Neural cell (in vitro differentiated cells): ENCODE data around the gene SIGLEC1. TPM values are rescaled to one million over a fixed set of nuclear protein-coding genes. Genes with fewer than 3 reads are reported as not detected.

Experiments
- H2AFZ ChIP-seq: fragments of 200-600, 300-800 bp; sonication (generic), shearing (Covaris generic); 2 replicates; pipeline ENCODE4 v1.6.0; 2014; ENCODE audit warnings: low read depth, mild to moderate bottlenecking, antibody characterized with exemption, low read length, moderate library complexity
- H3F3A ChIP-seq: fragments of 200-600 bp; shearing (Covaris generic); 2 replicates; pipeline ENCODE4 v1.6.1; 2016; ENCODE audit warnings: mild to moderate bottlenecking, moderate library complexity, mixed read lengths, antibody characterized with exemption, low read length; ENCODE audit not compliant: insufficient read depth, poor library complexity, severe bottlenecking
- H3K27ac ChIP-seq: fragments of 200-600, 300-800 bp; sonication (generic), shearing (Covaris generic); 2 replicates; pipeline ENCODE4 v1.5.1; 2014; ENCODE audit warnings: mild to moderate bottlenecking, low read length, moderate library complexity
- H3K27me3 ChIP-seq: fragments of 300-800, 200-600 bp; sonication (generic), shearing (Covaris generic); 2 replicates; pipeline ENCODE4 v1.6.0; 2014; ENCODE audit warnings: mild to moderate bottlenecking, low read depth, low read length, moderate library complexity; ENCODE audit not compliant: insufficient read depth
- H3K36me3 ChIP-seq: fragments of 300-800, 200-600 bp; sonication (generic), shearing (Covaris generic); 2 replicates; pipeline ENCODE4 v1.5.1; 2014; ENCODE audit warnings: mild to moderate bottlenecking, antibody characterized with exemption, low read length, moderate library complexity; ENCODE audit not compliant: insufficient read depth
- H3K4me2 ChIP-seq: fragments of 300-800, 200-600 bp; sonication (generic), shearing (Covaris generic); 2 replicates; pipeline ENCODE4 v1.6.0; 2014; ENCODE audit warnings: mild to moderate bottlenecking, low read length
- H3K4me3 ChIP-seq: fragments of 300-800, 200-600 bp; sonication (generic), shearing (Covaris generic); 2 replicates; pipeline ENCODE4 v1.5.1; 2014; ENCODE audit warnings: mild to moderate bottlenecking, low read length, moderate library complexity
- H3K79me2 ChIP-seq: fragments of 200-600 bp; shearing (Covaris generic); replicated peaks from 2 replicates; pipeline ENCODE4 v1.6.0; 2014; ENCODE audit warnings: mild to moderate bottlenecking, low read length, moderate library complexity; ENCODE audit not compliant: insufficient read depth
- H3K9ac ChIP-seq: fragments of 300-800, 200-600 bp; sonication (generic), shearing (Covaris generic); 2 replicates; pipeline ENCODE4 v1.6.1; 2016; ENCODE audit warnings: mild to moderate bottlenecking, low read length, mixed read lengths
- H3K9me2 ChIP-seq: fragments of 200-600 bp; shearing (Covaris generic); 2 replicates; pipeline ENCODE4 v1.6.1; 2016; ENCODE audit warnings: mild to moderate bottlenecking, low read length, mixed read lengths; ENCODE audit not compliant: insufficient read depth
- H3K9me3 ChIP-seq: fragments of 200-600, 300-800 bp; sonication (generic), shearing (Covaris generic); 2 replicates; pipeline ENCODE4 v1.6.1; 2016; ENCODE audit warnings: mild to moderate bottlenecking, mixed run types, low read length, moderate library complexity, mixed read lengths
- H4K20me1 ChIP-seq: fragments of 200-600 bp; shearing (Covaris generic); 2 replicates; pipeline ENCODE4 v1.6.1; 2016; ENCODE audit warnings: mild to moderate bottlenecking, mixed run types; ENCODE audit not compliant: insufficient read depth
- CTCF ChIP-seq: fragments of 450-650 bp; IDR thresholded peaks from 2 replicates; pipeline ENCODE4 v1.5.1; 2014; ENCODE audit warnings: antibody characterized with exemption, mild to moderate bottlenecking, moderate library complexity; ENCODE audit not compliant: poor library complexity, severe bottlenecking
- EP300 ChIP-seq: fragments of 450-650 bp; conservative IDR thresholded peaks from 2 replicates; pipeline ENCODE4 v1.6.1; 2014; ENCODE audit warnings: antibody characterized with exemption, mild to moderate bottlenecking, moderate library complexity; ENCODE audit not compliant: poor library complexity, severe bottlenecking
- EZH2 ChIP-seq: fragments of 200-600, 300-800 bp; shearing (Covaris generic), sonication (generic); IDR thresholded peaks from 2 replicates; pipeline ENCODE4 v1.6.1; 2014; ENCODE audit warnings: antibody characterized with exemption, low read length, borderline replicate concordance, mild to moderate bottlenecking; ENCODE audit not compliant: insufficient read depth, poor library complexity, severe bottlenecking
- MXI1 ChIP-seq: fragments of 450-650 bp; conservative IDR thresholded peaks from 2 replicates; pipeline ENCODE4 v1.6.1; 2014; ENCODE audit warnings: antibody characterized with exemption, mild to moderate bottlenecking; ENCODE audit not compliant: poor library complexity, severe bottlenecking
- POLR2AphosphoS5 ChIP-seq: IDR thresholded peaks from 2 replicates; pipeline ENCODE4 v1.6.1; 2012
- RAD21 ChIP-seq: fragments of 450-650 bp; conservative IDR thresholded peaks from 2 replicates; pipeline ENCODE4 v1.6.1; 2014; ENCODE audit warnings: antibody characterized with exemption, mild to moderate bottlenecking, moderate library complexity
- REST ChIP-seq: IDR thresholded peaks from 2 replicates; pipeline ENCODE4 v1.6.1; 2012; ENCODE audit warnings: borderline replicate concordance
- SMC3 ChIP-seq: fragments of 450-650 bp; conservative IDR thresholded peaks from 2 replicates; pipeline ENCODE4 v1.6.1; 2014; ENCODE audit warnings: antibody characterized with exemption, mild to moderate bottlenecking, moderate library complexity; ENCODE audit not compliant: poor library complexity
- TAF1 ChIP-seq: IDR thresholded peaks from 2 replicates; pipeline ENCODE4 v1.6.1; 2012; ENCODE audit warnings: low read depth
- polyA plus RNA-seq: library from polyadenylated mRNA; depleted of rRNA; stranded (reverse); fragments of >200 nt; gene quantifications from 2 replicates; pipeline ENCODE4 v1.2.3, GENCODE V29; 2014

SIGLEC1 gene
- polyA plus RNA-seq, 1 donor from 2014 or later, result 0.12 TPM

DNA sequence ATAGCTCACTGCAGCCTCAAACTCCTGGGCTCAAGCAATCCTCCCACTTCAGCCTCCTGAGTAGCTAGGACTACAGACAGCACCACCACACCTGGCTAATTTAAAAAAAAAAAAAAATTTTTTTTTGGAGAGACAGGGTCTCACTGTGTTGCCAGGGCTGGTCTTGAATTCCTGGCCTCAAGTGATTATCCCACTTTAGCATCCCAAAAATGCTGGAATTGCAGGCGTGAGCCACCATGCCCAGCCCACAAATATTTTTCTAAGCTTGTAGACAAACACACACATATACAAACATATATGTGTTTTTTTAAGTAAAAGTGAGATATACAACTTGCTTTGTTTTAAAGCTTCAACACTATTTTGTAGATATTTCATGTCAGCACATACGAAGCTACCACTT, 30.9 kb upstream of the SIGLEC1 start:
- Histone ChIP-seq H2AFZ (no peak overlapping the region), H3K79me2 (no peaks in the 10 kb centered on the region), H3K4me2 (no peak overlapping the region), H3K9me2 (no peaks in the 10 kb centered on the region), H3F3A (no peaks in the 10 kb centered on the region), H4K20me1 (no peaks in the 10 kb centered on the region), H3K36me3 (no peaks in the 10 kb centered on the region), H3K9ac (no peak overlapping the region), H3K27me3 (peaks cover 26% of the 10 kb centered on the region), H3K9me3 (no peaks in the 10 kb centered on the region), H3K27ac (no peak overlapping the region), H3K4me3 (no peak overlapping the region)
- TF ChIP-seq REST (no peak), POLR2AphosphoS5 (no peak), SMC3 (no peak), EP300 (no peak), CTCF (no peak), TAF1 (no peak), EZH2 (no peak), RAD21 (no peak), MXI1 (no peak)

- Histone ChIP-seq H3F3A (no peaks in the 10 kb centered on the region), H3K27me3 (peaks cover 24% of the 10 kb centered on the region), H3K9me3 (no peaks in the 10 kb centered on the region), H3K4me3 (no peak overlapping the region), H3K27ac (no peak overlapping the region), H3K36me3 (no peaks in the 10 kb centered on the region), H2AFZ (no peak overlapping the region), H3K4me2 (no peak overlapping the region), H3K9ac (no peak overlapping the region), H4K20me1 (no peaks in the 10 kb centered on the region), H3K9me2 (no peaks in the 10 kb centered on the region), H3K79me2 (no peaks in the 10 kb centered on the region)
- TF ChIP-seq RAD21 (no peak), POLR2AphosphoS5 (no peak), EP300 (no peak), EZH2 (no peak), TAF1 (no peak), SMC3 (no peak), MXI1 (no peak), REST (no peak)
Measured at GRCh38 chr20:3741836-3742458, 29.5 kb upstream of the SIGLEC1 start.
